ENCODE data around the gene ANKRD2. TPM values are rescaled to one million over a fixed set of nuclear protein-coding genes. Genes with fewer than 3 reads are reported as not detected.
A peak's percentile ranks its signal among the peaks of the same experiment; 100 is the strongest.

ANKRD2 gene
- total RNA-seq, 6 donors from 2014 or later, result 0.67 to 2.4 (median 1.1) TPM; not detected in 1

DNA sequence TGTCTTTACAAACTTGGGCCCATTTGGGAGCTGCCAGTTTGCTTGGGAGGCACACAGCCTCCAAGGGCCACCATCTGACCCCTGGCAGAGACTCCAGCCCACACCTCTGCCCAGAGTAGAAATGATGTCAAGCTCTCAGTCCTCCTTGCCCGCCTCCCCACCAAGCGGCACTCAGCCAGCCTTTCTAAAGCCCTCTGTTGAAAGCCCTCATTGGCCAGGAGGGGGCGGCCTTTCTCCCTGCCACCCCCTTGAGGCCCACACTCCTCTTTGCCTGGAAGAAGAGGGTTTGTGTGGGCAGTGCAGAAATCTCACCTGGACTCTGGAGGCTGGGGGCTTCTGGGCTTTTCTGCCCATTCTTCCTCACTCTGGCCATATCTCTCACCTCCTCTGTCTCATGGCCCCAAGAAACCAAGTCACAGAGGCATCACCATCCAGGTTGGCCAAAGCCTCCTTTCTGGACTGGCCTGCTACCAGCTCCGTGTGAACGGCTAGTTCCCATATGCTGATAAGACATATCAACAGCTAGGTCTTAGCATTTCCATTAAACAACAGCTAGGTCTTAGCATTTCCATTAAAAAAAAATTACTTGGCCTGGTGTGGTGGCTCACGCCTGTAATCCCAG lies 37.7 kb upstream of the ANKRD2 start:
- WGBS, 2 donors, result 80 to 89% methylated on average over 5 to 6 of the region's 6 CpGs
- peak in 1 of 2 donors; percentile 46 for ATAC-seq (ENCODE audit: low FRiP score in 2 of 2)
- Histone ChIP-seq H3K9me3 (no peaks in the 10 kb centered on the region), H3K4me1 (peaks cover 0 to 11% (median 6%) of the 10 kb centered on the region in 4 donors), H3K27me3 (no peaks in the 10 kb centered on the region), H3K36me3 (no peaks in the 10 kb centered on the region), H3K4me3 (no peak overlapping the region), H3K27ac (no peak overlapping the region)
- DNase-seq, result peak in 1 of 2 donors; percentile 36
- TF ChIP-seq, protein P1, sequence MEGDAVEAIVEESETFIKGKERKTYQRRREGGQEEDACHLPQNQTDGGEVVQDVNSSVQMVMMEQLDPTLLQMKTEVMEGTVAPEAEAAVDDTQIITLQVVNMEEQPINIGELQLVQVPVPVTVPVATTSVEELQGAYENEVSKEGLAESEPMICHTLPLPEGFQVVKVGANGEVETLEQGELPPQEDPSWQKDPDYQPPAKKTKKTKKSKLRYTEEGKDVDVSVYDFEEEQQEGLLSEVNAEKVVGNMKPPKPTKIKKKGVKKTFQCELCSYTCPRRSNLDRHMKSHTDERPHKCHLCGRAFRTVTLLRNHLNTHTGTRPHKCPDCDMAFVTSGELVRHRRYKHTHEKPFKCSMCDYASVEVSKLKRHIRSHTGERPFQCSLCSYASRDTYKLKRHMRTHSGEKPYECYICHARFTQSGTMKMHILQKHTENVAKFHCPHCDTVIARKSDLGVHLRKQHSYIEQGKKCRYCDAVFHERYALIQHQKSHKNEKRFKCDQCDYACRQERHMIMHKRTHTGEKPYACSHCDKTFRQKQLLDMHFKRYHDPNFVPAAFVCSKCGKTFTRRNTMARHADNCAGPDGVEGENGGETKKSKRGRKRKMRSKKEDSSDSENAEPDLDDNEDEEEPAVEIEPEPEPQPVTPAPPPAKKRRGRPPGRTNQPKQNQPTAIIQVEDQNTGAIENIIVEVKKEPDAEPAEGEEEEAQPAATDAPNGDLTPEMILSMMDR (IDR thresholded peaks at IDR 0.05), result peak in 4 of 6 experiments; percentile 16 to 35 (median 27)
- no peak for TF ChIP-seq POLR2A (IDR thresholded peaks at IDR 0.05)

- Histone ChIP-seq H3K9me3 (no peaks in the 10 kb centered on the region), H3K27ac (no peak overlapping the region), H3K36me3 (no peaks in the 10 kb centered on the region), H3K4me1 (peaks cover 5 to 24% (median 23%) of the 10 kb centered on the region in 4 donors), H3K27me3 (no peaks in the 10 kb centered on the region), H3K4me3 (no peak overlapping the region)
- DNase-seq (no peak), ATAC-seq (ENCODE audit: low FRiP score in 2 of 2) (no peak)
- TF ChIP-seq POLR2AphosphoS5 (IDR thresholded peaks at IDR 0.05), result no peak
- TF ChIP-seq EP300 (IDR thresholded peaks at IDR 0.05), result no peak
- TF ChIP-seq POLR2A (IDR thresholded peaks at IDR 0.05), result no peak
- TF ChIP-seq, protein P1 (IDR thresholded peaks at IDR 0.05), result no peak
- 86 to 93% methylated on average over 4 to 5 of the region's 5 CpGs for WGBS, 2 donors
Measured at GRCh38 chr10:97537186-97537869, 35.3 kb upstream of the ANKRD2 start.

- H3K36me3 ChIP-seq, result no peaks in the 10 kb centered on the region
- H3K27me3 ChIP-seq, result no peaks in the 10 kb centered on the region
- H3K9me3 ChIP-seq, result no peaks in the 10 kb centered on the region
- TF ChIP-seq POLR2A (IDR thresholded peaks at IDR 0.05) (no peak), POLR2AphosphoS5 (IDR thresholded peaks at IDR 0.05) (no peak), EP300 (IDR thresholded peaks at IDR 0.05) (no peak)
- TF ChIP-seq, protein P1 (IDR thresholded peaks at IDR 0.05), result no peak
- WGBS, 2 donors, result 78 to 85% methylated on average over 4 of the region's 4 CpGs
- no peak for DNase-seq
- H3K4me3 ChIP-seq, result no peak overlapping the region
- peaks cover 16 to 35% (median 34%) of the 10 kb centered on the region in 4 donors for H3K4me1 ChIP-seq
- ATAC-seq (ENCODE audit: low FRiP score in 2 of 2), result no peak
- no peak overlapping the region for H3K27ac ChIP-seq
Measured at GRCh38 chr10:97538411-97538810, 34.2 kb upstream of the ANKRD2 start.

GRCh38 chr10:97538839-97539238 lies 33.7 kb upstream of the ANKRD2 start:
- ATAC-seq (ENCODE audit: low FRiP score in 2 of 2) (no peak), DNase-seq (no peak)
- Histone ChIP-seq H3K36me3 (no peaks in the 10 kb centered on the region), H3K9me3 (no peaks in the 10 kb centered on the region), H3K27me3 (no peaks in the 10 kb centered on the region), H3K27ac (peak overlapping the region in 1 of 4 donors; percentile 39), H3K4me3 (no peak overlapping the region), H3K4me1 (peaks cover 20 to 39% (median 38%) of the 10 kb centered on the region in 4 donors)
- 91 to 97% methylated on average over 4 of the region's 4 CpGs for WGBS, 2 donors
- TF ChIP-seq, protein P1 (IDR thresholded peaks at IDR 0.05), result no peak
- TF ChIP-seq EP300 (IDR thresholded peaks at IDR 0.05), result no peak
- no peak for TF ChIP-seq POLR2A (IDR thresholded peaks at IDR 0.05)
- TF ChIP-seq POLR2AphosphoS5 (IDR thresholded peaks at IDR 0.05), result no peak
